ENCODE data around the gene NLGN1. TPM values are rescaled to one million over a fixed set of nuclear protein-coding genes. Genes with fewer than 3 reads are reported as not detected.

The NLGN1 gene
- total RNA-seq, 3 donors from 2014 or later (not counting 1 experiment from before 2014, with no cell fraction given): not detected

- Histone ChIP-seq H3K4me3 (ENCODE audit: low read length) (no peak overlapping the region), H3K4me1 (ENCODE audit: control insufficient read depth, insufficient read depth, low read length) (no peaks in the 10 kb centered on the region), H3K9me3 (ENCODE audit: control insufficient read depth, insufficient read depth, low read length) (no peaks in the 10 kb centered on the region), H3K36me3 (ENCODE audit: control insufficient read depth, insufficient read depth, low read length) (no peaks in the 10 kb centered on the region), H3K27me3 (ENCODE audit: control insufficient read depth, insufficient read depth, low read length) (no peaks in the 10 kb centered on the region), H3K27ac (ENCODE audit: low read length) (no peak overlapping the region)
- Mint-ChIP-seq H3K36me3 (no peaks in the 10 kb centered on the region), H3K27ac (no peak overlapping the region), H3K4me3 (no peak overlapping the region), H3K9me3 (peaks cover 2 to 3% of the 10 kb centered on the region in 2 donors), H3K4me1 (peaks cover 6 to 13% of the 10 kb centered on the region in 2 donors), H3K27me3 (ENCODE audit: low read depth in 2 of 2) (no peaks in the 10 kb centered on the region)
- DNase-seq (no peak), ATAC-seq (no peak)
- intact Hi-C loops (cut with micrococcal nuclease): no loop called here
- TF ChIP-seq, protein P1, sequence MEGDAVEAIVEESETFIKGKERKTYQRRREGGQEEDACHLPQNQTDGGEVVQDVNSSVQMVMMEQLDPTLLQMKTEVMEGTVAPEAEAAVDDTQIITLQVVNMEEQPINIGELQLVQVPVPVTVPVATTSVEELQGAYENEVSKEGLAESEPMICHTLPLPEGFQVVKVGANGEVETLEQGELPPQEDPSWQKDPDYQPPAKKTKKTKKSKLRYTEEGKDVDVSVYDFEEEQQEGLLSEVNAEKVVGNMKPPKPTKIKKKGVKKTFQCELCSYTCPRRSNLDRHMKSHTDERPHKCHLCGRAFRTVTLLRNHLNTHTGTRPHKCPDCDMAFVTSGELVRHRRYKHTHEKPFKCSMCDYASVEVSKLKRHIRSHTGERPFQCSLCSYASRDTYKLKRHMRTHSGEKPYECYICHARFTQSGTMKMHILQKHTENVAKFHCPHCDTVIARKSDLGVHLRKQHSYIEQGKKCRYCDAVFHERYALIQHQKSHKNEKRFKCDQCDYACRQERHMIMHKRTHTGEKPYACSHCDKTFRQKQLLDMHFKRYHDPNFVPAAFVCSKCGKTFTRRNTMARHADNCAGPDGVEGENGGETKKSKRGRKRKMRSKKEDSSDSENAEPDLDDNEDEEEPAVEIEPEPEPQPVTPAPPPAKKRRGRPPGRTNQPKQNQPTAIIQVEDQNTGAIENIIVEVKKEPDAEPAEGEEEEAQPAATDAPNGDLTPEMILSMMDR (IDR thresholded peaks at IDR 0.05): no peak
These were observed 796.1 kb downstream of the NLGN1 start for GRCh38 chr3:174193604-174194003.

DNA sequence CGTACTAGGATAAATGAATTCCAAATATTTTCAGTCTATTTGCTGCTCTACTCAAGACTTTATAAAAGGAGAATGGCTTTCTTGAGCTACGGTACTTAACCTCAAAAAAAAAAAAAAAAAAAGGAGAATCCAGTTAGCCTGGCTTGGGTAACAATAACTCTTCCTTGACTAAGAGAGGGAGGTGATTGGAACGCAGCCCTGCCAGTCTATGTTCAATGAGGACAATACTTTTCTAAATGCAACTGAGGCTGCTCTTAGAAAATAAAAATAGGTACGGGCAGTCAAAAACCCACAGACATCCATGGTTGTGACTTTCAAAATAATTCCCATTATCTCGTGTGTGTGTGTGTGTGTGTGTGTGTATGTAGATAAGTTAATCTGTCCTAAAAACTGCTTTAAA is 799.9 kb downstream of the NLGN1 start:
- 61% methylated on average over 2 of the region's 5 CpGs for WGBS (ENCODE audit: insufficient coverage)
- TF ChIP-seq, protein P1 (IDR thresholded peaks at IDR 0.05): no peak
- H3K4me1 ChIP-seq (ENCODE audit: control insufficient read depth, insufficient read depth, low read length): no peaks in the 10 kb centered on the region
- no peaks in the 10 kb centered on the region for H3K36me3 ChIP-seq (ENCODE audit: control insufficient read depth, insufficient read depth, low read length)
- no peak overlapping the region for H3K27ac ChIP-seq (ENCODE audit: low read length)
- DNase-seq (no peak), ATAC-seq (no peak)
- H3K27me3 ChIP-seq (ENCODE audit: control insufficient read depth, insufficient read depth, low read length): no peaks in the 10 kb centered on the region
- Mint-ChIP-seq H3K9me3 (peaks cover 6 to 10% of the 10 kb centered on the region in 2 donors), H3K36me3 (no peaks in the 10 kb centered on the region), H3K27ac (no peak overlapping the region), H3K27me3 (ENCODE audit: low read depth in 2 of 2) (no peaks in the 10 kb centered on the region), H3K4me1 (no peaks in the 10 kb centered on the region), H3K4me3 (no peak overlapping the region)
- no peak overlapping the region for H3K4me3 ChIP-seq (ENCODE audit: low read length)
- intact Hi-C loops (cut with micrococcal nuclease): no loop called here
- no peaks in the 10 kb centered on the region for H3K9me3 ChIP-seq (ENCODE audit: control insufficient read depth, insufficient read depth, low read length)

- Mint-ChIP-seq H3K36me3 (no peaks in the 10 kb centered on the region), H3K27me3 (ENCODE audit: low read depth in 2 of 2) (no peaks in the 10 kb centered on the region), H3K4me1 (no peaks in the 10 kb centered on the region), H3K4me3 (no peak overlapping the region), H3K27ac (no peak overlapping the region), H3K9me3 (peaks cover 6 to 10% of the 10 kb centered on the region in 2 donors)
- DNase-seq (no peak), ATAC-seq (no peak)
- 100% methylated on average over 1 of the region's 1 CpG for WGBS (ENCODE audit: insufficient coverage)
- Histone ChIP-seq H3K9me3 (ENCODE audit: control insufficient read depth, insufficient read depth, low read length) (no peaks in the 10 kb centered on the region), H3K27ac (ENCODE audit: low read length) (no peak overlapping the region), H3K27me3 (ENCODE audit: control insufficient read depth, insufficient read depth, low read length) (no peaks in the 10 kb centered on the region), H3K36me3 (ENCODE audit: control insufficient read depth, insufficient read depth, low read length) (no peaks in the 10 kb centered on the region), H3K4me3 (ENCODE audit: low read length) (no peak overlapping the region), H3K4me1 (ENCODE audit: control insufficient read depth, insufficient read depth, low read length) (no peaks in the 10 kb centered on the region)
- TF ChIP-seq, protein P1 (IDR thresholded peaks at IDR 0.05): no peak
- intact Hi-C loops (cut with micrococcal nuclease): no loop called here
These were observed 800.7 kb downstream of the NLGN1 start for GRCh38 chr3:174198199-174198598.

DNA sequence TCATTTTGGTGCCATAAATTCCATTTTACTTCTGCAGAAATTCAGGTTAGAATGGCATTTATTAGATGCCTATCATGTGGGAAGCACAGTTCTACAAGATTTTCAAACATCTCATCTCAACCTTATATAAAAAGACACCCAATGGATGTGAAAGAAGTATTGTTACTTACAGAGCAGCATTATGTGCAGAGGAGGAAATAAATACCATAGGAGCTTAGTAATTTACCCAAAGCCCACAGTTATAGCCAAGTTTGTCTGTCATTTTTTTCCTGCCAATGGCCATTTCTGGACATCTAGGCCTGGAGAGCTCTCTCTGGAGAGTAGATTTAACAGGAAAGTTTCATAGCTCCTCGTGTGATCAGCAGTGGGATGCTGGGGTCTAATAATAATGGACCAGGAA is 802.2 kb downstream of the NLGN1 start:
- TF ChIP-seq, protein P1 (IDR thresholded peaks at IDR 0.05): no peak

More for the DNA sequence above, 802.2 kb downstream of the NLGN1 start:
- Histone ChIP-seq H3K9me3 (ENCODE audit: control insufficient read depth, insufficient read depth, low read length) (no peaks in the 10 kb centered on the region), H3K27ac (ENCODE audit: low read length) (no peak overlapping the region), H3K36me3 (ENCODE audit: control insufficient read depth, insufficient read depth, low read length) (no peaks in the 10 kb centered on the region), H3K4me1 (ENCODE audit: control insufficient read depth, insufficient read depth, low read length) (no peaks in the 10 kb centered on the region), H3K4me3 (ENCODE audit: low read length) (no peak overlapping the region), H3K27me3 (ENCODE audit: control insufficient read depth, insufficient read depth, low read length) (no peaks in the 10 kb centered on the region)
- whole genome bisulfite sequencing (ENCODE audit: insufficient coverage): 80% methylated on average over 1 of the region's 1 CpG
- Mint-ChIP-seq H3K9me3 (peaks cover 6 to 10% of the 10 kb centered on the region in 2 donors), H3K4me1 (no peaks in the 10 kb centered on the region), H3K27me3 (ENCODE audit: low read depth in 2 of 2) (no peaks in the 10 kb centered on the region), H3K4me3 (no peak overlapping the region), H3K27ac (no peak overlapping the region), H3K36me3 (no peaks in the 10 kb centered on the region)
- ATAC-seq: no peak
- intact Hi-C loops (cut with micrococcal nuclease): no loop called here
- DNase-seq: no peak
